Measurements from ENCODE around the gene KLHL2. TPM values are rescaled to one million over a fixed set of nuclear protein-coding genes. Genes with fewer than 3 reads are reported as not detected.
"Not testable (repeated sequence)": the region's sequence is repeated elsewhere in the genome, so short reads cannot be mapped to it uniquely, and the experiment has no call there.

The KLHL2 gene
- total RNA-seq, 1 experiment from 2014 or later: 12.4 TPM

DNA sequence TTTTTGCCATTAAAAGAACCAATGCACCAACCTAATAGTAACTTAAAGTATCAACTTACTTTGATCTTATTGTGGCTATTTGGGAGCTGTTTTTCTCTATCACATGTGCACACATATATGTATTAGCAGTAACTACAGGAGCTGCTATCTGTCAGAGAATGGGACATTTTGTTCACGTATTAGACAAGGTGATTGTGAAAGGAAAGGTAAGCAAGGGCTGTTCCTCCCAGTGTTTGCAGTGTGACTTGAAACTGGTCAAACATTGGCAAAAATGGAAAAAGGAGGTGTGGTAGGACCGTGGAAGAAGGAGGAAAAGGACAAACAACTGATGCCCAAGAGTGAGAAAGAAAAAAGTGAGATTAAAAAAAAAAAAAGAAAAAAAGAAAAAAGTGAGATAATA is 43.1 kb upstream of the KLHL2 start:
- Mint-ChIP-seq H3K27me3 (ENCODE audit: low read depth) (no peaks in the 10 kb centered on the region; the same call in 1 of the 2 replicates), H3K9me3 (peaks cover 16% of the 10 kb centered on the region), H3K4me3 (no peak overlapping the region), H3K36me3 (peaks cover 3% of the 10 kb centered on the region; the same call in 1 of the 2 replicates), H3K4me1 (no peaks in the 10 kb centered on the region), H3K27ac (no peak overlapping the region)
- ChIA-PET POLR2A (no interaction called here), CTCF (interaction anchor here (1.3 kb wide), 2 partner anchors 33 to 192 kb away, joined by 3 to 5 read pairs; no protein-coding TSS in a partner anchor)
- DNase-seq (ENCODE audit: low spot score): no peak
- TF ChIP-seq ZNF232 (CRISPR knock-in tag; IDR thresholded peaks at IDR 0.05): no peak
- TF ChIP-seq SOX15 (CRISPR knock-in tag; IDR thresholded peaks at IDR 0.05): no peak
- TF ChIP-seq IRF2 (CRISPR knock-in tag; IDR thresholded peaks at IDR 0.05; ENCODE audit: borderline replicate concordance, low read depth): no peak
- TF ChIP-seq NFATC4 (CRISPR knock-in tag; IDR thresholded peaks at IDR 0.05): no peak
- TF ChIP-seq ZNF121 (CRISPR knock-in tag; IDR thresholded peaks at IDR 0.05): no peak
- no peak for ATAC-seq

DNA sequence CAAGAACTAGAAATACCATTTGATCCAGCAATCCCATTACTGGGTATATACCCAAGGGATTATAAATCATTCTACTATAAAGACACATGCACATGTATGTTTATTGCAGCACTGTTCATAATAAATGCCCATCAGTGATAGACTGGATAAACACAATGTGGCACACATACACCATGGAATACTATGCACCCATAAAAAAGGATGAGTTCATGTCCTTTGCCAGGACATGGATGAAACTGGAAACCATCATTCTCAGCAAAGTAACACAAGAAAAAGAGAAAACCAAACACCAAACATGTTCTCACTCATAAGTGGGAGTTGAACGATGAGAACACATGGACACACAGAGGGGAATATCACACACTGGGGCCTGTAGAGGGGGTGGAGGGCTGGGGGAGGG is 40.5 kb upstream of the KLHL2 start:
- ATAC-seq; H3K36me3 Mint-ChIP-seq; H3K4me3 Mint-ChIP-seq; POLR2A ChIA-PET; H3K4me1 Mint-ChIP-seq; H3K27ac Mint-ChIP-seq; DNase-seq (ENCODE audit: low spot score); CTCF ChIA-PET; H3K27me3 Mint-ChIP-seq (ENCODE audit: low read depth): not testable (repeated sequence)
- peaks cover 16% of the 10 kb centered on the region for H3K9me3 Mint-ChIP-seq

DNA sequence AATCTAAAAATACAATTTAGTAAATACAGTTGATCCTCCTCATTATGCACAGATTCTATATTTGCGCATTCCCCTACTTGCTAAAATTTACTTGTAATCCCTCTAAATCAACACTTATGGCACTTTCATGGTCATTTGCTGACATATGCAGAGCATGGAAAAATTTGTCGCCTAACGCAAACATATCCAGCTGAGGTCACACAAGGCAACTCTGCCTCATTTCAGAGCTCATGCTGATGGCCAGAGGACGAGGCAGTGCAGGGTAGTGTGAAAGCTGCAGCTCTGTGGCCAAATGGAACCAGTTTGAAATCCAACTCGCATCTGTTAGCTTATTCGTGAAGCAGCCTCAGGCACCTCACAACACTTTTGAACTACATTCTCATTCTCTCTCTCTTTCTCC is 39.7 kb upstream of the KLHL2 start:
- no peak for DNase-seq (ENCODE audit: low spot score)
- Mint-ChIP-seq H3K27me3 (ENCODE audit: low read depth) (no peaks in the 10 kb centered on the region; the same call in 1 of the 2 replicates), H3K4me3 (no peak overlapping the region), H3K27ac (no peak overlapping the region), H3K4me1 (no peaks in the 10 kb centered on the region), H3K36me3 (peaks cover 3% of the 10 kb centered on the region; the same call in 1 of the 2 replicates), H3K9me3 (peaks cover 16% of the 10 kb centered on the region)
- ATAC-seq: no peak
- ChIA-PET POLR2A (no interaction called here), CTCF (no interaction called here)
- TF ChIP-seq, protein P1, sequence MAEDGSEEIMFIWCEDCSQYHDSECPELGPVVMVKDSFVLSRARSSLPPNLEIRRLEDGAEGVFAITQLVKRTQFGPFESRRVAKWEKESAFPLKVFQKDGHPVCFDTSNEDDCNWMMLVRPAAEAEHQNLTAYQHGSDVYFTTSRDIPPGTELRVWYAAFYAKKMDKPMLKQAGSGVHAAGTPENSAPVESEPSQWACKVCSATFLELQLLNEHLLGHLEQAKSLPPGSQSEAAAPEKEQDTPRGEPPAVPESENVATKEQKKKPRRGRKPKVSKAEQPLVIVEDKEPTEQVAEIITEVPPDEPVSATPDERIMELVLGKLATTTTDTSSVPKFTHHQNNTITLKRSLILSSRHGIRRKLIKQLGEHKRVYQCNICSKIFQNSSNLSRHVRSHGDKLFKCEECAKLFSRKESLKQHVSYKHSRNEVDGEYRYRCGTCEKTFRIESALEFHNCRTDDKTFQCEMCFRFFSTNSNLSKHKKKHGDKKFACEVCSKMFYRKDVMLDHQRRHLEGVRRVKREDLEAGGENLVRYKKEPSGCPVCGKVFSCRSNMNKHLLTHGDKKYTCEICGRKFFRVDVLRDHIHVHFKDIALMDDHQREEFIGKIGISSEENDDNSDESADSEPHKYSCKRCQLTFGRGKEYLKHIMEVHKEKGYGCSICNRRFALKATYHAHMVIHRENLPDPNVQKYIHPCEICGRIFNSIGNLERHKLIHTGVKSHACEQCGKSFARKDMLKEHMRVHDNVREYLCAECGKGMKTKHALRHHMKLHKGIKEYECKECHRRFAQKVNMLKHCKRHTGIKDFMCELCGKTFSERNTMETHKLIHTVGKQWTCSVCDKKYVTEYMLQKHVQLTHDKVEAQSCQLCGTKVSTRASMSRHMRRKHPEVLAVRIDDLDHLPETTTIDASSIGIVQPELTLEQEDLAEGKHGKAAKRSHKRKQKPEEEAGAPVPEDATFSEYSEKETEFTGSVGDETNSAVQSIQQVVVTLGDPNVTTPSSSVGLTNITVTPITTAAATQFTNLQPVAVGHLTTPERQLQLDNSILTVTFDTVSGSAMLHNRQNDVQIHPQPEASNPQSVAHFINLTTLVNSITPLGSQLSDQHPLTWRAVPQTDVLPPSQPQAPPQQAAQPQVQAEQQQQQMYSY (CRISPR knock-in tag; IDR thresholded peaks at IDR 0.05): no peak
- TF ChIP-seq, protein P2, sequence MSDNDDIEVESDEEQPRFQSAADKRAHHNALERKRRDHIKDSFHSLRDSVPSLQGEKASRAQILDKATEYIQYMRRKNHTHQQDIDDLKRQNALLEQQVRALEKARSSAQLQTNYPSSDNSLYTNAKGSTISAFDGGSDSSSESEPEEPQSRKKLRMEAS (CRISPR knock-in tag; IDR thresholded peaks at IDR 0.05): no peak
- no peak for TF ChIP-seq TCF7 (CRISPR knock-in tag; IDR thresholded peaks at IDR 0.05; ENCODE audit: low read depth)
- TF ChIP-seq, protein P3, sequence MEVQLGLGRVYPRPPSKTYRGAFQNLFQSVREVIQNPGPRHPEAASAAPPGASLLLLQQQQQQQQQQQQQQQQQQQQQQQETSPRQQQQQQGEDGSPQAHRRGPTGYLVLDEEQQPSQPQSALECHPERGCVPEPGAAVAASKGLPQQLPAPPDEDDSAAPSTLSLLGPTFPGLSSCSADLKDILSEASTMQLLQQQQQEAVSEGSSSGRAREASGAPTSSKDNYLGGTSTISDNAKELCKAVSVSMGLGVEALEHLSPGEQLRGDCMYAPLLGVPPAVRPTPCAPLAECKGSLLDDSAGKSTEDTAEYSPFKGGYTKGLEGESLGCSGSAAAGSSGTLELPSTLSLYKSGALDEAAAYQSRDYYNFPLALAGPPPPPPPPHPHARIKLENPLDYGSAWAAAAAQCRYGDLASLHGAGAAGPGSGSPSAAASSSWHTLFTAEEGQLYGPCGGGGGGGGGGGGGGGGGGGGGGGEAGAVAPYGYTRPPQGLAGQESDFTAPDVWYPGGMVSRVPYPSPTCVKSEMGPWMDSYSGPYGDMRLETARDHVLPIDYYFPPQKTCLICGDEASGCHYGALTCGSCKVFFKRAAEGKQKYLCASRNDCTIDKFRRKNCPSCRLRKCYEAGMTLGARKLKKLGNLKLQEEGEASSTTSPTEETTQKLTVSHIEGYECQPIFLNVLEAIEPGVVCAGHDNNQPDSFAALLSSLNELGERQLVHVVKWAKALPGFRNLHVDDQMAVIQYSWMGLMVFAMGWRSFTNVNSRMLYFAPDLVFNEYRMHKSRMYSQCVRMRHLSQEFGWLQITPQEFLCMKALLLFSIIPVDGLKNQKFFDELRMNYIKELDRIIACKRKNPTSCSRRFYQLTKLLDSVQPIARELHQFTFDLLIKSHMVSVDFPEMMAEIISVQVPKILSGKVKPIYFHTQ (CRISPR knock-in tag; IDR thresholded peaks at IDR 0.05): no peak
- TF ChIP-seq, protein P4, sequence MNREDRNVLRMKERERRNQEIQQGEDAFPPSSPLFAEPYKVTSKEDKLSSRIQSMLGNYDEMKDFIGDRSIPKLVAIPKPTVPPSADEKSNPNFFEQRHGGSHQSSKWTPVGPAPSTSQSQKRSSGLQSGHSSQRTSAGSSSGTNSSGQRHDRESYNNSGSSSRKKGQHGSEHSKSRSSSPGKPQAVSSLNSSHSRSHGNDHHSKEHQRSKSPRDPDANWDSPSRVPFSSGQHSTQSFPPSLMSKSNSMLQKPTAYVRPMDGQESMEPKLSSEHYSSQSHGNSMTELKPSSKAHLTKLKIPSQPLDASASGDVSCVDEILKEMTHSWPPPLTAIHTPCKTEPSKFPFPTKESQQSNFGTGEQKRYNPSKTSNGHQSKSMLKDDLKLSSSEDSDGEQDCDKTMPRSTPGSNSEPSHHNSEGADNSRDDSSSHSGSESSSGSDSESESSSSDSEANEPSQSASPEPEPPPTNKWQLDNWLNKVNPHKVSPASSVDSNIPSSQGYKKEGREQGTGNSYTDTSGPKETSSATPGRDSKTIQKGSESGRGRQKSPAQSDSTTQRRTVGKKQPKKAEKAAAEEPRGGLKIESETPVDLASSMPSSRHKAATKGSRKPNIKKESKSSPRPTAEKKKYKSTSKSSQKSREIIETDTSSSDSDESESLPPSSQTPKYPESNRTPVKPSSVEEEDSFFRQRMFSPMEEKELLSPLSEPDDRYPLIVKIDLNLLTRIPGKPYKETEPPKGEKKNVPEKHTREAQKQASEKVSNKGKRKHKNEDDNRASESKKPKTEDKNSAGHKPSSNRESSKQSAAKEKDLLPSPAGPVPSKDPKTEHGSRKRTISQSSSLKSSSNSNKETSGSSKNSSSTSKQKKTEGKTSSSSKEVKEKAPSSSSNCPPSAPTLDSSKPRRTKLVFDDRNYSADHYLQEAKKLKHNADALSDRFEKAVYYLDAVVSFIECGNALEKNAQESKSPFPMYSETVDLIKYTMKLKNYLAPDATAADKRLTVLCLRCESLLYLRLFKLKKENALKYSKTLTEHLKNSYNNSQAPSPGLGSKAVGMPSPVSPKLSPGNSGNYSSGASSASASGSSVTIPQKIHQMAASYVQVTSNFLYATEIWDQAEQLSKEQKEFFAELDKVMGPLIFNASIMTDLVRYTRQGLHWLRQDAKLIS (CRISPR knock-in tag; IDR thresholded peaks at IDR 0.05; ENCODE audit: borderline replicate concordance): no peak
- no peak for TF ChIP-seq CREM (CRISPR knock-in tag; IDR thresholded peaks at IDR 0.05)
- TF ChIP-seq RELA (CRISPR knock-in tag; IDR thresholded peaks at IDR 0.05; ENCODE audit: borderline replicate concordance): no peak
- TF ChIP-seq JAZF1 (CRISPR knock-in tag; IDR thresholded peaks at IDR 0.05): no peak

Data from WTC11 (cell line).